ENCODE measurements around the gene STAM. TPM values are rescaled to one million over a fixed set of nuclear protein-coding genes. Genes with fewer than 3 reads are reported as not detected.
"Not testable (repeated sequence)": the region's sequence is repeated elsewhere in the genome, so short reads cannot be mapped to it uniquely, and the experiment has no call there.

Gene STAM
- total RNA-seq, 1 donor from 2014 or later, result 26.2 TPM

DNA sequence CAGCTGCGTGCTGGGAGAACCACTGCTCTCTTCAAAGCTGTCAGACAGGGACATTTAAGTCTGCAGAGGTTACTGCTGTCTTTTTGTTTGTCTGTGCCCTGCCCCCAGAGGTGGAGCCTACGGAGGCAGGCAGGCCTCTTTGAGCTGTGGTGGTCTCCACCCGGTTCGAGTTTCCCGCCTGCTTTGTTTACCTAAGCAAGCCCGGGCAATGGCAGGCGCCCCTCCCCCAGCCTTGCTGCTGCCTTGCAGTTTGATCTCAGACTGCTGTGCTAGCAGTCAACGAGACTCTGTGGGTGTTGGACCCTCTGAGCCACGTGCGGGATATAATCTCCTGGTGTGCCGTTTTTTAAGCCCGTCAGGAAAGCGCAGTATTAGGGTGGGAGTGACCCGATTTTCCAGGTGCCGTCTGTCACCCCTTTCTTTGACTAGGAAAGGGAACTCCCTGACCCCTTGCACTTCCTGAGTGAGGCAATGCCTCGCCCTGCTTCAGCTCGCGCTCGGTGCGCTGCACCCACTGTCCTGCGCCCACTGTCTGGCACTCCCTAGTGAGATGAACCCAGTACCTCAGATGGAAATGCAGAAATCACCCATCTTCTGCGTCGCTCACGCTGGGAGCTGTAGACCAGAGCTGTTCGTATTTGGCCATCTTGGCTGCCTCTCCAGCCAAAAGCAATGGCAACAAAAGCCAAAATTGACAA is 78.5 kb downstream of the STAM start:
- intact Hi-C loops (cut with micrococcal nuclease), result not testable (repeated sequence)

GRCh38 chr10:17725703-17726102 is 81.8 kb downstream of the STAM start:
- intact Hi-C loops (cut with micrococcal nuclease), result no loop called here

DNA sequence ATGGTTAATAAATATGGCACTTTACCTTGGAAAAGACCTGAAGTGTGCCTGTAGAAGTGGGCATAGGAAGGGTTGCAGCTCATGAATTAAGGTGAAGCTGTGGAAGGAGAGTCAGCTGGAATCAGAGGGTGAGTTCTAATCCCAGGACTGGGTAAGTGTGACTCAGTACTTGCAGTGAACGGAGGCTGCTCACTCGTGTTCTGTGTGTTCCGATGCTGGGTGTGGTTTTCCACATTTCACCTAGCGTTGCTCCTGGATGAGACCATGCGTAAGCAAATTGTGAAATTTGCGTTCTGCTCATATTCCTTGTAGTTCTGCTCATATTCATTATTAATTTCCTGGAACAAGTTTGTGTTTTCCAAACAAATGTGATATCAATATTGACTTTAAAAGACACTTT is 85.7 kb downstream of the STAM start:
- intact Hi-C loops (cut with micrococcal nuclease), result no loop called here

DNA sequence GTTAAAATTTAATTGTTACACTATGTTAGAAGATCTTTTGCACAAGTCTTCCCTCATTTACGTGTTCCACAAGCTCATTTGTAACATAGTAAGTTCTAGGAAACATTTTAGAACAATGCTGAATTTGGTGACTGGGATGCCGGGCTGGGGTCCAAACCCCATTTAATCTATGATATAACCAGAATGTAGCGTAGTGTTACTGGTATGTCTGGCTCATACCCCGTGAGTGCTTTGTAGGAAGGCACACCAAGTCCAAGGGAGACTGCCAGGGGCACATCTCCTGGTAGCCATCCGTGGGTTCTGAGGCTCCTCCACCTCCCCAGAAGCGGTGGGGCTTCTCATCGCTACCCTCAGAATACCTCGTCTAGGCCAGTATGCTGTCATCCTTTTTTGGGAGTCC is 86.7 kb downstream of the STAM start:
- intact Hi-C loops (cut with micrococcal nuclease), result no loop called here

GRCh38 chr10:17731331-17732020 is 87.5 kb downstream of the STAM start:
- intact Hi-C loops (cut with micrococcal nuclease), result no loop called here

DNA sequence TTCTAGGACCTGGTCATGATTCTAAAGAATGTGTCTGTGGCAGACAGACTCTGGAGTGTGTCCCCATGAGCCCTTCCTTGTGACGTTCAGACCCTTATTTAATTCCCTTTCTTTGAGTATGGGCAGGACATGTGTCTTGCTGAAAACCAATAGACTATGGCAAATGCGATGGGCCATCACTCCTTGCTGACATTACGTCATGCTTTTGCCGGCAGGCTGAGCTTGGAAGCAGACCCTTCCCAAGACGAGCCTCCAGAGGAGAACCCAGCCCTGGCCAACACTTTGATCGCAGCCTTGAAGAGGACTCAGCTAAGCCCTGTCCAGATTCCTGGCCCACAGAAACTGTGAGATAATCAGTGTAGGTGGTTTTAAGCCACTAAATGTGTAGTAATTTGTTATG is 89.7 kb downstream of the STAM start:
- intact Hi-C loops (cut with micrococcal nuclease), result no loop called here

DNA sequence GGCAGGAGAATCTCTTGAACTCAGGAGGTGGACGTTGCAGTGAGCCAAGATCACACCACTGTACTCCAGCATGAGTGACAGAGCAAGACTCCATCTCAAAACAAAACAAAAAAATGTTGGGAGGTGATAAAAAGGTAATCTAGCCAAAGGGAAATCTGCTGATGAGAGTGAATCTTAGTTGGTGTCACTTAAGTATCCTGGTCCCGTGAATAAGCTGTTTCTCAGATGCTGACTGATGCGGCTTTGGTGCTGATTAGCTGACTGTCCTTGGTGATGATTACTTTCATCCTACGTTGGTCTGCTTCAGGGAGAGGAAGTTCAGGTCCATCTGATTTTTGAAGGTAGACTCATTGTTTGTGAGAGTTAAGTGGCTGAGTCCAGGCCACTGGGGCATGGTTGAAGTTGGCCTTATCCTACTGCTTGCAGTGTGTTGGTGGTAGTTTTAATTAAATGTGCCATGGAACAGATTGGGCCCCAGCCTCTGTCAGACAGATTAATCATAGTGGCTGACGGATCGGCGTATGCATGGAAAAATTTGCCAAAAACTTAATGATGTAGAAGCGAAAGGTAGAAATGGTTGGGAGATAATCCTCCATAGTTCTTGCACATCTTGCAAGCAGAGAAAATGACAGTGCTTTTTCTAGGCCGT is 90.6 kb downstream of the STAM start:
- intact Hi-C loops (cut with micrococcal nuclease), result no loop called here

DNA sequence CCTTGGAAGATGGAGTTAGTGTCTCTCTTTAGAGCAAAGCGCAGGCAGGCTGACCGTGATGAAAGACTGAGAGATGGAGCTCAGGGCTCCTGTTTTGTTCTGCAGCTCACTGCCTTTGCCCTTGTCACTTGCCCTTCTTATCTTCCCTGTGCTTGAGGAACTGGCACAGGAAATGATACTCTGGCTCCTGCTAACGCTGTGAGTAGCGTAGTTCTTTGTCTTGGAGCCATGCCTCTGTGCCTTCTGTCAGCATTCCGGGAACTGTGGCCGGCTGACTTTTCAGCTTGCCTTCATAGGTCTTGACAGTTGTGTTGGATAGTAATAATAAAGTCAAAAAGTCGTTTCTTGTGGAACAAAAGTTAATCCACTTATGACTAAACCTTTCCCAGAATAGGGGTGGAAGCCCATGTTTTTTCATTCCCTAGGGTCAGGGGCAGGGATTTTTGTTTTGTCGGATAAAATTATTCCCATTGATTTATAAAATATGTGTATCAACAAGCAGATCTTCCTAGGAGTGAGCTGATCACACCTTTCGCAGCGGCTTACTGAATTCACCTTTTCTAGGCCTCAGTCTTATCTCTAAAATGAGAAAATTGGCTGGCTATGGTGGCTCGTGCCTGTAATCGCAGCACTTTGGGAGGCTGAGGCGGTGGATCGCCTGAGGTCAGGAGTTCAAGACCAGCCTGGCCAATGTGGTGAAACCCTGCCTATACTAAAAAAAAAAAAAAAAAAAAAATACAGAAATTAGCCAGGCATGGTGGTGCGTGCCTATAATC is 91.4 kb downstream of the STAM start:
- intact Hi-C loops (cut with micrococcal nuclease), result no loop called here

- intact Hi-C loops (cut with micrococcal nuclease), result no loop called here
Observed at GRCh38 chr10:17736223-17736622, 92.3 kb downstream of the STAM start.

GRCh38 chr10:17737027-17737965 is 93.3 kb downstream of the STAM start:
- intact Hi-C loops (cut with micrococcal nuclease), result no loop called here

GRCh38 chr10:17740668-17741067 is 96.7 kb downstream of the STAM start:
- intact Hi-C loops (cut with micrococcal nuclease), result no loop called here

- intact Hi-C loops (cut with micrococcal nuclease), result loop anchor here (1.0 kb wide), 1 partner anchor 136 kb away; no protein-coding TSS in a partner anchor
Observed at GRCh38 chr10:17742918-17743317, 99.0 kb downstream of the STAM start.

- intact Hi-C loops (cut with micrococcal nuclease), result loop anchor here (1.0 kb wide), 1 partner anchor 136 kb away; no protein-coding TSS in a partner anchor
Observed at GRCh38 chr10:17743437-17743836, 99.5 kb downstream of the STAM start.

DNA sequence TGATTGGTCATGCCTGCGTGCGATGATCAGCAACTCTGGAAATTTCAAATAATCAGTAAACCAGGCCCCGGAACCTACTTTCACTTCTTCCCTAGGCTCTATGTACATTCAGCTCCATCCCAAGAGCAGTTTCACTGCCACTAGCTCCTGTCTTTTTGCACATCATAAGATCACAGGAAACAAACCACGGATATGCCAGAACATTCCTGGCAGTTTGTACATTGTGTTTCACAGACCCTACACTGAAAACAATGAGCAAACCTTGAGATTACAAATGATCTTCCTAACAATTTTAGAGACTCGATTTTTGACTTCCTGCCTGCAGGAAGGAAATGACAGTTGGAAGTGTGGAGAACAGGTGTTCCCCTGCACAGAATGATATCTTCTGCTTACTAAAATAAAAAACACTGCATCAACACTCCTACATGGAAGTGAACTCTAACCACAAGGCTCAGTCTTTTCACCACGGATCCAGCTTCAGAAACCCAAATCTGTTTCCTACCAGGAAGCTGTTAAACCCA is 100.5 kb downstream of the STAM start:
- intact Hi-C loops (cut with micrococcal nuclease), result no loop called here

DNA sequence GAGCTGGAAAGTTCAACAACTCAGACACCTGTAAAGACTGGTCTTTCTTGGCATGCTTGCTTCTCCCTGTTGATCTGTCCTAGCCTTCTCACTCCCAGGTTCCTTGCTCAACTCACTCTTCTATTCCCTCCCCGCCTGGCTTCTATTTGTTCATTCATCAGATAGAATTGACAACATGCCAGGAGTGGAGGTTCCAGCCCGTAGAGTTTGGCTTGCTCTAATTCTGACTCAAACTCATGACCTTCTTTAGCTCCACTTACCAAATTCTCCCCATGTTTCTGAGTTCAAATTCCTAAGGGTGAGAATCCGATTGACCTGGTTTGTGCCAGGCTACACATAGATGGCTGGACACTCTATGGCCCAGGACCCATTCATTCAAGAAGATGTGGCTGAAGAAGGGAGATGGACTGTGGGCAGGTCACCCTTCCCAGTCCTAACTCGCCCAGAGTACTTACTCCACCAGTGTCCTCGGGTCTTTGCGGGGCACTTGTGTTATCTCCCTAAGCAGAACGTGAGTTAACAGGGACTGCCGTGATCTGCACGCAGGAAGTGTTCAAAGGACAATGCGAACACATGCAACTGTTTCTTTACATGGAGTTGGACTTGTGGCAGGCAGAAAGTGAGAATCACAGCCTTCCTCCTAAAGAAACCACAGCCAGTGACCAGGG is 104.1 kb downstream of the STAM start:
- intact Hi-C loops (cut with micrococcal nuclease), result no loop called here

GRCh38 chr10:17749890-17750289 is 105.9 kb downstream of the STAM start:
- intact Hi-C loops (cut with micrococcal nuclease), result no loop called here

DNA sequence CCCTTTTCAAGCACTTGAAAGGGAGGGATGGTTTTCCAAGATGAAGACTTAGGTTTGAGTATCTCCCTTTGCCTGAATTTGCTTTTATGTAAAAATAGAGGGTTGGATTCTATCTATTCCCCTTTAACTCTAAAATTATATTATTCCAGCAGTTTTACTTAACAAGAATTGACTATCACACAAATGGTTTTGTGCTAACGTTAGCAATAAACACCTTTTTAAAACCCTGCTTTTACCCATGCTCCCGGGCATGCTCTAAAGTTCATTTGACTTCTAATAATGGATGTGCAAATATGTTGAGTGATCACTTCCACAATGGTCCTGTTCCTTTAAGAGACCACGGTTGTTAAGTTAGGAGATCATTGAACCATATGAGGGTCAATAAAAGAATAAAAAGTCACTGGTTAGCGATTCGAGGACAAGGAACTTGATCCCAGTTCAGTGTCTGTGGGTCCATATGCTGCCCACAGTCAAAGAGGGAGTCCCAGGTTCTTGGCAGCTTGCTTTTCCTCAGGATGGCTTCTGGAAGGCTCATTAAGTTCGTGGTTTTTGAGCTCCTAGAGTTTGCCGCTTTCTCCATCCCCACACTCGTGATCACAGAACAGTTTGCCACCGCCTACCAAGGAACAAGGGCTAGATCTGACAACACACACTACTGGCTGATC is 108.0 kb downstream of the STAM start, which contains the start of gene TMEM236:
TSS of gene TMEM236 (plus strand) at position 421 of the 665 bp plus-strand sequence. CDS start at position 516, 95 bp downstream.
- intact Hi-C loops (cut with micrococcal nuclease), result no loop called here

DNA sequence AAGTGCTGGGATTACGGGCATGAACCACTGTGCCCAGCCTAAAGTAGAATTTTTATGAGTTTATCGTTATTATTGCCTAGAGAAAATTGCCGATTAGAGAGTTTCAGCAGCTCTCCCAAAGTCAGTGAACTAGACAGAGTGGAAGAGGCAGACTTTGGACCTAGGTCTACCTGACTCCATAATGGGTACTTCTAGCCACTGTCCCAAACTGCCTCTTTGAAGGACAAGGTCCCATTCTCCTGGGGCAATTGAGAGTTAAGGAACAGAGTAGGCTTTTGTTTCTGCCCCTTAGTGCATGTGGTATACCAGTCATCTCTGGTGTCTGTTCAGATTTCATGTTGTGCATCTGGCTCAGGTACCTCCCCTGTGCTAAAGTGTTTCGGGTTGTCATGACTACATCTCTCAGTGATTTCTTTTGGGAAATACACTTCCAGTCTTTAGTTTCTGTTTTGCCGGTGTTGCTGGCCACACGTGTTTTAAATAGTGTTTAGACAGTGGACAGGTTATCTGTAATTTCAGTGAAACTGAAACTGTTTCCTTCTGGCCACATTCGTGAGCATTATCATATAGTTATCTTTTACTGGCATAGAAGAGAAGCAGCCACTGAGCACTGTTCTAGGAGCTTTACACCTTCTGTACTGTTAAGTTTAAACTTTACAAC is 112.7 kb downstream of the STAM start:
- intact Hi-C loops (cut with micrococcal nuclease), result no loop called here

GRCh38 chr10:17758200-17758599 is 114.2 kb downstream of the STAM start:
- intact Hi-C loops (cut with micrococcal nuclease), result no loop called here
